Panc1 (cell line): ENCODE measurements around the gene DLGAP1.

Experiments used
- POLR2AphosphoS5 ChIP-seq: IDR thresholded peaks from 2 replicates; pipeline ENCODE4 v1.6.1; 2012; ENCODE audit warnings: mild to moderate bottlenecking, low read depth, low read length, moderate library complexity
- TCF7L2 ChIP-seq: IDR thresholded peaks from 2 replicates; pipeline ENCODE4 v1.6.1; 2011; ENCODE audit warnings: mild to moderate bottlenecking, low read depth, low read length, inconsistent platforms
- TF ChIP-seq, protein P1 (sequence below): fragments of 450-650 bp; IDR thresholded peaks from 2 replicates; pipeline ENCODE4 v1.5.1; 2017; ENCODE audit warnings: mild to moderate bottlenecking
- TF ChIP-seq, protein P2 (sequence below), 2 experiments: IDR thresholded peaks; 2 replicates each; pipeline ENCODE4 v1.6.1; 2011 to 2012; ENCODE audit warnings: low read depth in 2 of 2, control low read depth in 1 of 2, low read length in 1 of 2, mild to moderate bottlenecking in 1 of 2, moderate library complexity in 1 of 2; ENCODE audit not compliant: insufficient read depth in 1 of 2

DNA sequence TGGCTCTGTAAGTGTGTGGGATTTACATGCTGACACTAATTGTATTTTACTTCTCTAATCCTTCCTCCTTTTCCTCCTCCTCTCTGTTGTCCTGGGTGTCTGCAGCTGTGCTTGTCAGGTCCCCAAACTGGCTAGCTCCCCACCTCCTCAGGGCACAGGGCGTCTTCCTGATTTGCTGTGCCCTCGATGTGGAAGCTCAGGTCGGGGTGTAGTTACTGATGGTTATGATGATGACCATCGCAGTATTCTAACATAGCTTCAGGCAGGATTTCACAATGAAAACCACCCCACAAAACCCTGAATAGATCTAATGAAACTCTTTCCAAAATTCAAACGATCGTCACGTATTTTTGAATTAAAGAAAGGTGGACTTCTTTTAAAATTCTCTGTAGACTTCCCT, 576.7 kb downstream of the DLGAP1 start:
- no peak for TF ChIP-seq POLR2AphosphoS5
- TF ChIP-seq TCF7L2: no peak
- TF ChIP-seq, protein P1, sequence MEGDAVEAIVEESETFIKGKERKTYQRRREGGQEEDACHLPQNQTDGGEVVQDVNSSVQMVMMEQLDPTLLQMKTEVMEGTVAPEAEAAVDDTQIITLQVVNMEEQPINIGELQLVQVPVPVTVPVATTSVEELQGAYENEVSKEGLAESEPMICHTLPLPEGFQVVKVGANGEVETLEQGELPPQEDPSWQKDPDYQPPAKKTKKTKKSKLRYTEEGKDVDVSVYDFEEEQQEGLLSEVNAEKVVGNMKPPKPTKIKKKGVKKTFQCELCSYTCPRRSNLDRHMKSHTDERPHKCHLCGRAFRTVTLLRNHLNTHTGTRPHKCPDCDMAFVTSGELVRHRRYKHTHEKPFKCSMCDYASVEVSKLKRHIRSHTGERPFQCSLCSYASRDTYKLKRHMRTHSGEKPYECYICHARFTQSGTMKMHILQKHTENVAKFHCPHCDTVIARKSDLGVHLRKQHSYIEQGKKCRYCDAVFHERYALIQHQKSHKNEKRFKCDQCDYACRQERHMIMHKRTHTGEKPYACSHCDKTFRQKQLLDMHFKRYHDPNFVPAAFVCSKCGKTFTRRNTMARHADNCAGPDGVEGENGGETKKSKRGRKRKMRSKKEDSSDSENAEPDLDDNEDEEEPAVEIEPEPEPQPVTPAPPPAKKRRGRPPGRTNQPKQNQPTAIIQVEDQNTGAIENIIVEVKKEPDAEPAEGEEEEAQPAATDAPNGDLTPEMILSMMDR: no peak
- TF ChIP-seq, protein P2, sequence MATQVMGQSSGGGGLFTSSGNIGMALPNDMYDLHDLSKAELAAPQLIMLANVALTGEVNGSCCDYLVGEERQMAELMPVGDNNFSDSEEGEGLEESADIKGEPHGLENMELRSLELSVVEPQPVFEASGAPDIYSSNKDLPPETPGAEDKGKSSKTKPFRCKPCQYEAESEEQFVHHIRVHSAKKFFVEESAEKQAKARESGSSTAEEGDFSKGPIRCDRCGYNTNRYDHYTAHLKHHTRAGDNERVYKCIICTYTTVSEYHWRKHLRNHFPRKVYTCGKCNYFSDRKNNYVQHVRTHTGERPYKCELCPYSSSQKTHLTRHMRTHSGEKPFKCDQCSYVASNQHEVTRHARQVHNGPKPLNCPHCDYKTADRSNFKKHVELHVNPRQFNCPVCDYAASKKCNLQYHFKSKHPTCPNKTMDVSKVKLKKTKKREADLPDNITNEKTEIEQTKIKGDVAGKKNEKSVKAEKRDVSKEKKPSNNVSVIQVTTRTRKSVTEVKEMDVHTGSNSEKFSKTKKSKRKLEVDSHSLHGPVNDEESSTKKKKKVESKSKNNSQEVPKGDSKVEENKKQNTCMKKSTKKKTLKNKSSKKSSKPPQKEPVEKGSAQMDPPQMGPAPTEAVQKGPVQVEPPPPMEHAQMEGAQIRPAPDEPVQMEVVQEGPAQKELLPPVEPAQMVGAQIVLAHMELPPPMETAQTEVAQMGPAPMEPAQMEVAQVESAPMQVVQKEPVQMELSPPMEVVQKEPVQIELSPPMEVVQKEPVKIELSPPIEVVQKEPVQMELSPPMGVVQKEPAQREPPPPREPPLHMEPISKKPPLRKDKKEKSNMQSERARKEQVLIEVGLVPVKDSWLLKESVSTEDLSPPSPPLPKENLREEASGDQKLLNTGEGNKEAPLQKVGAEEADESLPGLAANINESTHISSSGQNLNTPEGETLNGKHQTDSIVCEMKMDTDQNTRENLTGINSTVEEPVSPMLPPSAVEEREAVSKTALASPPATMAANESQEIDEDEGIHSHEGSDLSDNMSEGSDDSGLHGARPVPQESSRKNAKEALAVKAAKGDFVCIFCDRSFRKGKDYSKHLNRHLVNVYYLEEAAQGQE (IDR thresholded peaks at IDR 0.05; ENCODE audit: insufficient read depth in 1 of 2, low read depth in 2 of 2, low read length in 1 of 2): no peak
